ENCODE data around the gene AXIN2.

The AXIN2 gene

GRCh38 chr17:65545705-65546523, 15.5 kb downstream of the AXIN2 start:
- Mint-ChIP-seq H3K4me1 (ENCODE audit: low read depth in 2 of 2) (peaks cover under 1 to 11% of the 10 kb centered on the region in 2 donors), H3K27ac (no peak overlapping the region), H3K4me3 (no peak overlapping the region), H3K27me3 (no peaks in the 10 kb centered on the region), H3K9me3 (no peaks in the 10 kb centered on the region), H3K36me3 (ENCODE audit: insufficient read depth) (peaks cover 6% of the 10 kb centered on the region)
- no peak for DNase-seq
- no peak for ATAC-seq (replicated peaks)

GRCh38 chr17:65544672-65545071, 16.8 kb downstream of the AXIN2 start:
- no peak overlapping the region for H3K4me3 Mint-ChIP-seq
- H3K36me3 Mint-ChIP-seq (ENCODE audit: insufficient read depth), result peaks cover 12% of the 10 kb centered on the region
- no peaks in the 10 kb centered on the region for H3K27me3 Mint-ChIP-seq
- no peak overlapping the region for H3K27ac Mint-ChIP-seq
- no peaks in the 10 kb centered on the region for H3K9me3 Mint-ChIP-seq
- ATAC-seq (replicated peaks) (no peak), DNase-seq (no peak)
- peaks cover 0 to 5% of the 10 kb centered on the region in 2 donors for H3K4me1 Mint-ChIP-seq (ENCODE audit: low read depth in 2 of 2)

GRCh38 chr17:65542610-65543009, 18.8 kb downstream of the AXIN2 start:
- Mint-ChIP-seq H3K27me3 (no peaks in the 10 kb centered on the region), H3K9me3 (no peaks in the 10 kb centered on the region), H3K4me3 (no peak overlapping the region), H3K27ac (no peak overlapping the region), H3K4me1 (ENCODE audit: low read depth in 2 of 2) (peaks cover 0 to 3% of the 10 kb centered on the region in 2 donors), H3K36me3 (ENCODE audit: insufficient read depth) (peaks cover 16% of the 10 kb centered on the region)
- DNase-seq (no peak), ATAC-seq (replicated peaks) (no peak)

GRCh38 chr17:65542067-65542466, 19.4 kb downstream of the AXIN2 start:
- H3K27me3 Mint-ChIP-seq, result no peaks in the 10 kb centered on the region
- H3K9me3 Mint-ChIP-seq, result no peaks in the 10 kb centered on the region
- peaks cover 18% of the 10 kb centered on the region for H3K36me3 Mint-ChIP-seq (ENCODE audit: insufficient read depth)
- ATAC-seq (replicated peaks), result no peak
- no peak overlapping the region for H3K27ac Mint-ChIP-seq
- no peak for DNase-seq
- H3K4me1 Mint-ChIP-seq (ENCODE audit: low read depth in 2 of 2), result peaks cover 0 to 3% of the 10 kb centered on the region in 2 donors
- H3K4me3 Mint-ChIP-seq, result no peak overlapping the region

- Mint-ChIP-seq H3K4me1 (ENCODE audit: low read depth in 2 of 2) (peaks cover 0 to 3% of the 10 kb centered on the region in 2 donors), H3K27ac (no peak overlapping the region), H3K36me3 (ENCODE audit: insufficient read depth) (peaks cover 23% of the 10 kb centered on the region), H3K9me3 (no peaks in the 10 kb centered on the region), H3K27me3 (no peaks in the 10 kb centered on the region), H3K4me3 (no peak overlapping the region)
- ATAC-seq (replicated peaks), result no peak
- no peak for DNase-seq
Observed at GRCh38 chr17:65541453-65541852, 20.0 kb downstream of the AXIN2 start.

- Mint-ChIP-seq H3K27me3 (no peaks in the 10 kb centered on the region), H3K4me3 (no peak overlapping the region), H3K9me3 (no peaks in the 10 kb centered on the region), H3K36me3 (ENCODE audit: insufficient read depth) (peaks cover 32% of the 10 kb centered on the region), H3K4me1 (ENCODE audit: low read depth in 2 of 2) (peaks cover 0 to 3% of the 10 kb centered on the region in 2 donors), H3K27ac (peak overlapping the region in 1 of 2 donors; percentile 78)
- ATAC-seq (replicated peaks) (no peak), DNase-seq (no peak)
Observed at GRCh38 chr17:65539630-65540266, 21.7 kb downstream of the AXIN2 start.

- Mint-ChIP-seq H3K27ac (peak overlapping the region; percentile 64 to 78), H3K36me3 (ENCODE audit: insufficient read depth) (peaks cover 37% of the 10 kb centered on the region), H3K4me1 (ENCODE audit: low read depth in 2 of 2) (peaks cover 0 to 3% of the 10 kb centered on the region in 2 donors), H3K9me3 (no peaks in the 10 kb centered on the region), H3K27me3 (no peaks in the 10 kb centered on the region), H3K4me3 (no peak overlapping the region)
- ATAC-seq (replicated peaks) (no peak), DNase-seq (no peak)
Observed at GRCh38 chr17:65538675-65539529, 22.5 kb downstream of the AXIN2 start.

- Mint-ChIP-seq H3K27me3 (no peaks in the 10 kb centered on the region), H3K36me3 (ENCODE audit: insufficient read depth) (peaks cover 39% of the 10 kb centered on the region), H3K9me3 (no peaks in the 10 kb centered on the region), H3K4me1 (ENCODE audit: low read depth in 2 of 2) (peaks cover 0 to 3% of the 10 kb centered on the region in 2 donors), H3K4me3 (no peak overlapping the region), H3K27ac (peak overlapping the region in 1 of 2 donors; percentile 78)
- no peak for ATAC-seq (replicated peaks)
- no peak for DNase-seq
Observed at GRCh38 chr17:65537845-65538674, 23.4 kb downstream of the AXIN2 start.

- peaks cover 39% of the 10 kb centered on the region for H3K36me3 Mint-ChIP-seq (ENCODE audit: insufficient read depth)
- H3K27ac Mint-ChIP-seq, result no peak overlapping the region
- H3K4me1 Mint-ChIP-seq (ENCODE audit: low read depth in 2 of 2), result peaks cover 0 to 3% of the 10 kb centered on the region in 2 donors
- ATAC-seq (replicated peaks), result no peak
- H3K27me3 Mint-ChIP-seq, result no peaks in the 10 kb centered on the region
- no peak overlapping the region for H3K4me3 Mint-ChIP-seq
- DNase-seq, result no peak
- no peaks in the 10 kb centered on the region for H3K9me3 Mint-ChIP-seq
Observed at GRCh38 chr17:65537343-65537844, 24.1 kb downstream of the AXIN2 start.

GRCh38 chr17:65536573-65537342, 24.7 kb downstream of the AXIN2 start:
- Mint-ChIP-seq H3K27ac (no peak overlapping the region), H3K4me3 (no peak overlapping the region), H3K9me3 (no peaks in the 10 kb centered on the region), H3K4me1 (ENCODE audit: low read depth in 2 of 2) (peaks cover 0 to 3% of the 10 kb centered on the region in 2 donors), H3K36me3 (ENCODE audit: insufficient read depth) (peaks cover 39% of the 10 kb centered on the region), H3K27me3 (no peaks in the 10 kb centered on the region)
- ATAC-seq (replicated peaks) (no peak), DNase-seq (no peak)

- Mint-ChIP-seq H3K4me3 (no peak overlapping the region), H3K27me3 (no peaks in the 10 kb centered on the region), H3K9me3 (no peaks in the 10 kb centered on the region), H3K27ac (no peak overlapping the region), H3K36me3 (ENCODE audit: insufficient read depth) (peaks cover 40% of the 10 kb centered on the region), H3K4me1 (ENCODE audit: low read depth in 2 of 2) (peaks cover 0 to 3% of the 10 kb centered on the region in 2 donors)
- DNase-seq, result no peak
- no peak for ATAC-seq (replicated peaks)
Observed at GRCh38 chr17:65535777-65536572, 25.5 kb downstream of the AXIN2 start.
